GM06990 (cell line): Measurements from ENCODE around the gene LAMA5.

Experiments used
- DNase-seq: peaks from one replicate; pipeline ENCODE4 v3.0.0-alpha.2; 2011; ENCODE audit not compliant: insufficient read length; ENCODE audit errors: extremely low read depth
- H3K27me3 ChIP-seq: replicated peaks from 2 replicates; pipeline ENCODE4 v1.6.0; 2011; ENCODE audit warnings: low read length; ENCODE audit not compliant: control insufficient read depth, insufficient read depth
- H3K36me3 ChIP-seq: 2 replicates; pipeline ENCODE4 v1.5.1; 2011; ENCODE audit warnings: low read length; ENCODE audit not compliant: control insufficient read depth, insufficient read depth
- H3K4me3 ChIP-seq: replicated peaks from 2 replicates; pipeline ENCODE4 v1.5.1; 2011; ENCODE audit warnings: low read depth, mild to moderate bottlenecking, control low read depth, low read length
- TF ChIP-seq, protein P1 (sequence below): IDR thresholded peaks from 2 replicates; pipeline ENCODE4 v1.5.1; 2011; ENCODE audit warnings: low read length, control low read depth, mild to moderate bottlenecking, inconsistent platforms; ENCODE audit not compliant: insufficient read depth, poor library complexity, severe bottlenecking

LAMA5 gene

DNA sequence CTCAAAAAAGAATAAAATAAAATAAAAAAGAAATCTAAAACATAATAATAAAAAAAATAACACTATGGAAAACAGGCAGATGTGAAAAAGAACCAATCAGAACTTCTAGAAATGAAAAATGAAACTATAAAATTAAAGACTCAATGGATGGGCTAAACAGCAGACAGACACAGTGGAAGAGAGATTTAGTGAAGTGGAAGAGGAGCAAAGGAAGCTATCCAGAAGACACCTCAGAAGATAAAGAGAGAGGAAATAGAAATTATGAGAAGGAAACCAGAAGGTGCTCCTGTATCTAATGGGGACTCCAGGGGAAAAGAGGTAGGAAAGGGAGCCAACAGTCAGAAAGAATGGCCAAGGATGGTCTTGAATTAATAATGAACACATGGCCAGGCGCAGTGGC is 18.5 kb downstream of the LAMA5 start:
- Histone ChIP-seq H3K4me3 (no peak overlapping the region), H3K36me3 (no peaks in the 10 kb centered on the region)

DNA sequence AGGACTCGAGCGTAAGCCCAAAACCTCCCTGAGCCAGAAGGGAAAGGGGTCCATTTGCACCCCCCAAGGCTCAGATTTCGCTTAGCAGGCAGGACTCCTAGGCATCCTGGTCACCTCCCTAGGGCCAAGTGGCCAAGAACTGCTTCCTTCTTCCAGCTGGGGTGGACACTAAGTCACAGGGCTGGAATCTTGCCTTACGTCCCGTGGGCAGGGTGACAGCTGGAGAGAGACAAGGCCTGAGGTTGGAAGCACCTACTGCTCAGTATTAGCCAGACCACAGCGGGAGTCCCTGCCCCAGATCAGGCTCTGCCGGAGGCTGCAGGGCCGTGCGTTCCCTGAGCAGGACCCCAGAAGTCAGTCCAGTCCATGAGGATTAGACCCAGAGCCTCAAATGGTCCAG is 19.7 kb downstream of the LAMA5 start:
- TF ChIP-seq, protein P1, sequence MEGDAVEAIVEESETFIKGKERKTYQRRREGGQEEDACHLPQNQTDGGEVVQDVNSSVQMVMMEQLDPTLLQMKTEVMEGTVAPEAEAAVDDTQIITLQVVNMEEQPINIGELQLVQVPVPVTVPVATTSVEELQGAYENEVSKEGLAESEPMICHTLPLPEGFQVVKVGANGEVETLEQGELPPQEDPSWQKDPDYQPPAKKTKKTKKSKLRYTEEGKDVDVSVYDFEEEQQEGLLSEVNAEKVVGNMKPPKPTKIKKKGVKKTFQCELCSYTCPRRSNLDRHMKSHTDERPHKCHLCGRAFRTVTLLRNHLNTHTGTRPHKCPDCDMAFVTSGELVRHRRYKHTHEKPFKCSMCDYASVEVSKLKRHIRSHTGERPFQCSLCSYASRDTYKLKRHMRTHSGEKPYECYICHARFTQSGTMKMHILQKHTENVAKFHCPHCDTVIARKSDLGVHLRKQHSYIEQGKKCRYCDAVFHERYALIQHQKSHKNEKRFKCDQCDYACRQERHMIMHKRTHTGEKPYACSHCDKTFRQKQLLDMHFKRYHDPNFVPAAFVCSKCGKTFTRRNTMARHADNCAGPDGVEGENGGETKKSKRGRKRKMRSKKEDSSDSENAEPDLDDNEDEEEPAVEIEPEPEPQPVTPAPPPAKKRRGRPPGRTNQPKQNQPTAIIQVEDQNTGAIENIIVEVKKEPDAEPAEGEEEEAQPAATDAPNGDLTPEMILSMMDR: no peak
- no peak overlapping the region for H3K4me3 ChIP-seq
- no peaks in the 10 kb centered on the region for H3K36me3 ChIP-seq
- no peaks in the 10 kb centered on the region for H3K27me3 ChIP-seq
- DNase-seq: no peak

More for the DNA sequence above, 18.5 kb downstream of the LAMA5 start:
- no peaks in the 10 kb centered on the region for H3K27me3 ChIP-seq
- DNase-seq: no peak
- TF ChIP-seq, protein P1: no peak

DNA sequence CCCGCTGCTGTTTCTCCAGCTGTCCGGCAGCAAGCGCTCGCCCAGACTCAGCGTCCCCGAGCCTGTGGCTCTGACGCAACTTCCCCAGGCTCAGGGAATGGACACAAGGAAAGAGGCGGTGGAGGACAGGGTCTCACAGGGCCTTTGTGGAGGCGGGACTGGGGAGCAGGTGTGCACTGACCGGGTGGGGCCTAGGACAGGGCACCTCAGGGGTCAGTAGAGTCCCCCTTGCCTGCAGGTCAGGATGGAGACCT is 20.0 kb downstream of the LAMA5 start:
- no peaks in the 10 kb centered on the region for H3K27me3 ChIP-seq

DNA sequence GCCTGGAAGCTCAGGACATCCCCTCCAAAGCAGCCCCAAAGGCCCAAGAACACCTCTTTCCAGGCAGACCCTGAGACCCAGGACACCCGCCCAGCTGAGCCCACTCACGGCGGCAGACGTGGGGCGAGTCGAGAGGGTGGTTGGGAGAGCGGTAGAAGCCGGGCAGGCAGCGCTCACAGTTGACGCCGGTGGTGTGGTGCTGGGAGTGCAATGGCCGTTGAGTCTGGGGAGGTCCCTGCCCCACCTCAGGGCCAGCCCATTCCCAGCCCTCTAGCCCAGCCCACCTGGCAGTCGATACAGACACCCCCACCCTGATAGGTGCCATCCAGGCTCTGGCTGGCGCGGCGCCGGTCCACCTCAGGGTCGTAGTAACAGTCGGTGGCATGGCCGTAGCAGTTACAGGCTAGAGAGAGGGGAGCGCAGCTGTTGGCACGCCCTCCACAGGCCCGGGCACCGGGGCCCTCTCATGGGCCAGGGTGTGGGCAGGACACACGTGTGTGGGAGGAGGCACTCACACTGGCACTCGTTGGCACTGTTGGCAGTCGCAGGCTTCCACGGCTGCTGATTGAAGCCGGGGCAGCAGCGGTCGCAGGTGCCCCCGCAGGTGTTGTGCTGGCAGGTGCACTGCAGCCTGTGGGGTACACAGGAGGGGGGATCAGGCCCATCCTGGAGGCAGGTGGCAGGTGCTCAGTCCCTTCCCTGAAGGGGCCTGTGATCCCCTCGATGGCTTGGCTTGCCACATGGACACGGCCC is 20.5 kb downstream of the LAMA5 start:
- TF ChIP-seq, protein P1: no peak
- no peak for DNase-seq
- Histone ChIP-seq H3K36me3 (no peaks in the 10 kb centered on the region), H3K27me3 (no peaks in the 10 kb centered on the region), H3K4me3 (no peak overlapping the region)

More for the DNA sequence above, 20.0 kb downstream of the LAMA5 start:
- Histone ChIP-seq H3K4me3 (no peak overlapping the region), H3K36me3 (no peaks in the 10 kb centered on the region)
- TF ChIP-seq, protein P1: no peak
- DNase-seq: no peak

DNA sequence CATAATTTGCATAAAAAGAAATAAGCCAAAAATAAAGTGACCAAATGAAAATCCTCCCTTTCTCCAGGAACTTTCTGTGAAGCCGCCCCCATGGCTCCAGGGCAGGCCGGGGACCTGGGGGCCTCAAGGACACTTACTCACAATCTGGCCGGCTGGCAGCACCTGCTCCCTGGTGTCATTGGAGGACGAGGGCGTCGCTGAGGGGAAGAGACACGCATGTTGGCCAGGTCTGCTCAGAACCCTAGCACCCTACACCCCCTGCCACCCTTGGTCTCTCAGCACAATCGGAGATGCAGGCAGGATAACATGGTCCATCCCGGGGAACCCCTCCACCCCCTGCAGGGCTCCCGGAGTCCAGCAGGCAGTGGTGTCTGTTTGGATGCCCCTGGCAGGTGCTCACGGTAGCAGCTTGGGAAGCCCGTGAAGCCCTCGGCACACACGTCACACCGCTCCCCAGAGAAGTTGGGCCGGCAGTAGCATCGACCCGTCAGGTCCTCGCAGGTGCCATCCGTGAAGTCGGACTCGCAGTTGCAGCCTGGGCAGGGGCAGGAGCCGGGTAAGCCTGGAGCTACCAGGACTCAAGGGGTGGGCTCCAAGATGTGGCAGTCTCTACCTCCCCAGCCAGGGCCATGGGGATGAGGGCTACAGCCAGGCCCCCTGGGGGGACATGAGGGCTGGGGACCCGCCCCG is 21.3 kb downstream of the LAMA5 start:
- no peak for DNase-seq
- Histone ChIP-seq H3K36me3 (no peaks in the 10 kb centered on the region), H3K27me3 (no peaks in the 10 kb centered on the region), H3K4me3 (no peak overlapping the region)
- TF ChIP-seq, protein P1: no peak
